GM06990 (cell line): Measurements from ENCODE around the gene TIFAB.

ENCODE experiments used
- DNase-seq: peaks from one replicate; pipeline ENCODE4 v3.0.0-alpha.2; 2011; ENCODE audit not compliant: insufficient read length; ENCODE audit errors: extremely low read depth
- H3K27me3 ChIP-seq: replicated peaks from 2 replicates; pipeline ENCODE4 v1.6.0; 2011; ENCODE audit warnings: low read length; ENCODE audit not compliant: control insufficient read depth, insufficient read depth
- H3K36me3 ChIP-seq: 2 replicates; pipeline ENCODE4 v1.5.1; 2011; ENCODE audit warnings: low read length; ENCODE audit not compliant: control insufficient read depth, insufficient read depth
- H3K4me3 ChIP-seq: replicated peaks from 2 replicates; pipeline ENCODE4 v1.5.1; 2011; ENCODE audit warnings: low read depth, mild to moderate bottlenecking, control low read depth, low read length
- CTCF ChIP-seq: IDR thresholded peaks from 2 replicates; pipeline ENCODE4 v1.5.1; 2011; ENCODE audit warnings: low read length, control low read depth, mild to moderate bottlenecking, inconsistent platforms; ENCODE audit not compliant: insufficient read depth, poor library complexity, severe bottlenecking

Gene TIFAB

GRCh38 chr5:135433681-135434426, 18.3 kb downstream of the TIFAB start:
- no peak for TF ChIP-seq CTCF
- Histone ChIP-seq H3K4me3 (no peak overlapping the region), H3K27me3 (peaks cover 3% of the 10 kb centered on the region), H3K36me3 (no peaks in the 10 kb centered on the region)
- DNase-seq, result no peak

- TF ChIP-seq CTCF, result no peak
- H3K4me3 ChIP-seq, result no peak overlapping the region
- peaks cover 3% of the 10 kb centered on the region for H3K27me3 ChIP-seq
- DNase-seq, result no peak
- no peaks in the 10 kb centered on the region for H3K36me3 ChIP-seq
Measured at GRCh38 chr5:135432113-135432512, 20.0 kb downstream of the TIFAB start.

GRCh38 chr5:135430135-135430437, 22.1 kb downstream of the TIFAB start:
- no peak overlapping the region for H3K4me3 ChIP-seq
- no peaks in the 10 kb centered on the region; the same call in 1 of the 2 replicates for H3K27me3 ChIP-seq
- H3K36me3 ChIP-seq, result no peaks in the 10 kb centered on the region
- DNase-seq, result no peak
- TF ChIP-seq CTCF, result no peak

GRCh38 chr5:135429301-135430134, 22.6 kb downstream of the TIFAB start:
- no peak for DNase-seq
- TF ChIP-seq CTCF, result no peak
- Histone ChIP-seq H3K4me3 (no peak overlapping the region), H3K36me3 (no peaks in the 10 kb centered on the region), H3K27me3 (no peaks in the 10 kb centered on the region)

GRCh38 chr5:135428586-135428985, 23.6 kb downstream of the TIFAB start:
- no peaks in the 10 kb centered on the region for H3K27me3 ChIP-seq
- no peak for TF ChIP-seq CTCF

More at GRCh38 chr5:135428586-135428985, 23.6 kb downstream of the TIFAB start:
- Histone ChIP-seq H3K4me3 (no peak overlapping the region), H3K36me3 (no peaks in the 10 kb centered on the region)
- no peak for DNase-seq
